ENCODE measurements around the gene NAA50. TPM values are rescaled to one million over a fixed set of nuclear protein-coding genes. Genes with fewer than 3 reads are reported as not detected.
A peak's percentile ranks its signal among the peaks of the same experiment; 100 is the strongest.

The NAA50 gene
- polyA plus RNA-seq, 4 donors, result 124 to 164 (median 143) TPM

GRCh38 chr3:113695431-113695785 lies 50.6 kb downstream of the NAA50 start:
- no peak for DNase-seq (ENCODE audit: low read depth in 4 of 4, low spot score in 3 of 4)

- DNase-seq (ENCODE audit: low read depth in 4 of 4, low spot score in 3 of 4), result no peak
Measured at GRCh38 chr3:113690482-113690881, 55.6 kb downstream of the NAA50 start.

DNA sequence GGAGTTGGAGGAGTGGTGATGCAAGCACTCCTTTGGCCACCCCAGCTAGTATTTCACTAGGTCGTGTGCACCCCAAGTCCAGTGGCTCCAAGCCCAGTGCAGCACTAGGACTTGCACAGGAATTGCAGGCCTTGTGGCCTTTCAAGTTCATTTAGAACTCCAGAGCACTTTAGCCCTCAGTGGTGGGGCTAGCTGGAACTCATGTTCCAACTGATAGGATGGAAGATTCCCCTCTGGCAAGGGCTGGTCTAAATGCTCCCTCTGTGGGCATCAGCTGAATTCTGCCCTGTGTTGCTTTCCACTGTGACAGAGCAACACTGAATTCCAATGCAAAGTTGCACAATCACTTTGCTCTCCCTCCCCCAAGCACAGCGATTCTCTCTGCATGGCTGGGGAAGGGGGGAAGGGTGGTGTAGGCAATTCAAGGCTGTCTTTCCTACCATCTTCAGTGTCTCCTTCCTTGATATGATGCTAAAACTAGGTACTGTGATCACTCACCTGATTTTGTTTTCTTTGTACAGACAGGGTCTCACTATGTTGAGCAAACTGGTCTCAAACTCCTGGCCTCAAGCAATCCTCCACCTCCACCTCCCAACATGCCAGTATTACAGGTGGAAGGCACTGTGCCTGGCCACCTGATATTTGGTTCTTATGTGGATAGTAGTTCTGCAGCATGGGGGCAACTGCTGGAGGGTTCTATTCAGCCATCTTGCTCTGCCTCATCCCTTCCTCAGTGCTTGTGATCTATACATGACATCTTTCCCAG lies 59.9 kb downstream of the NAA50 start:
- no peak for DNase-seq (ENCODE audit: low read depth in 4 of 4, low spot score in 3 of 4)

GRCh38 chr3:113685124-113685523 lies 60.9 kb downstream of the NAA50 start:
- DNase-seq (ENCODE audit: low read depth in 4 of 4, low spot score in 3 of 4), result no peak

- DNase-seq (ENCODE audit: low read depth in 4 of 4, low spot score in 3 of 4), result no peak
Measured at GRCh38 chr3:113684271-113684819, 61.7 kb downstream of the NAA50 start.

DNA sequence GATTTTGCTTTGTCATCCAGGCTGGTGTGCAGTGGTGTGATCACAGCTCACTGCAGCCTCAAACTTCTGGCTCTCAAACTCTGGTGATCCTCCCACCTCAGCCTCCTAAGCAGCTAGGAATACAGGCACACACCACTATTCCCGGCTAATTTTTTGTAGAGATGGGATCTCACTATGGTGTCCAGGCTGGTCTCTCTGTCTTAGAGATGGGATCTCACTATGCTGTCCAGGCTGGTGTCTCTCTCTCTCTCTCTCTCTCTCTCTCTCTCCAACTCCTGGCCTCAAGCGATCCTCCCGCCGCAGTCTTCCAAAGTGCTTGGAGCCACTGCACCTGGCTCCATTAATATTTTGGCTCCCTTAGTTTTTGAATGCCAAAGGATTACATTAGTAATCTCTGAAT lies 67.3 kb downstream of the NAA50 start:
- no peak for DNase-seq (ENCODE audit: low read depth in 4 of 4, low spot score in 3 of 4)

DNA sequence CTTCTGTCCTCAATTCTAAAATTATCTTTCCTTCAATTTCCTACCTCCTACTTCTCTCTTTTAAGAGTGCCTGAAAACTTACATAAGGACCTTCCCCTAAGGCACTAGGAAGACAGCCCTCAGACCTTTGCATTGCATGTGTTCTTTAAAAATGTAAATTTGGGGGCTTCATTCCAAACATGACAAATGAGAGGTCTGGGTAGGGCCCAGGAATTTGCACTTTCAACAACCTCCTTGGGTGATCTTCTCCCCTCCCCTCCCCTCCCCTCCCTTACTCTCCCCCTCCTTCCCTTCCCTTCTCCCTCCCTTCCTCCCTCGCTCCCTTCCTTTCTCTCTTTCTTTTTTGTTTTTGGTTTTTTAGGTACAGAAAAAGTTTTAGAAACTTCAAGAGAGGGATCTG lies 68.3 kb downstream of the NAA50 start:
- no peak for DNase-seq (ENCODE audit: low read depth in 4 of 4, low spot score in 3 of 4)

DNA sequence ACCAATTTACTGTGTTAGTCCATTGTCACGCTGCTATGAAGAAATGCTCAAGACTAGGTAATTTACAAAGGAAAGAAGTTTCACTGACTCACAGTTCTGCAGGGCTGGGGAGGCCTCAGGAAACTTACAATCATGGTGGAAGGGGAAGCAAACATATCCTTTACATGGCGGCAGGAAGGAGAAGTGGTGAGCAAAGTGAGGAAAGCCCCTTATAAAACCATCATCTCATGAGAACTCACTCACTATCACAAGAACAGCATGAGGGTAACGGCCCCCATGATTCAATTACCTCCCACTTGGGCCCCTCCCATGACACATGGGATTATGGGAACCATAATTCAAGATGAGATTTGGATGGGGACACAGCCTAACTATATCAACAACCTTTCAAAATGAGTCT lies 69.8 kb downstream of the NAA50 start:
- no peak for DNase-seq (ENCODE audit: low read depth in 4 of 4, low spot score in 3 of 4)

GRCh38 chr3:113673593-113673992 lies 72.5 kb downstream of the NAA50 start:
- DNase-seq (ENCODE audit: low read depth in 4 of 4, low spot score in 3 of 4), result no peak

DNA sequence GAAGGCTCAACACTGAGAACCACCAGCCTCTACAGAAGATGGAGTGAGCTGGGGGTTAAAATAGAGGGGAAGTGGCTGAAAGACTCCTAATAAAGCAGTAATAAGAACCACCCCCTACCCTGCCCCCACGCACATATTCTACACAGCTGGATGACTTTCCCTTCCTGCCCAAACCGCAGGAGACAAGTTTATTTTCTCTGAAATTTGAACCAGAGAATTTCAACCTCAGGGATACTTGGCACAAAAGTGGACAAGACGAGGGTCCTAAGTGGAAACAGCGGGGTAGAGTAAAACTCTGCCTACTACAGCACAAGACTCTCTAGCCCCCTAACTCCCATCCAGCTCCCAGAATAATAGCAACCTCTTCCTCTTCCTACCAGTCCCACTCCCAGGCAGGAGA lies 78.0 kb downstream of the NAA50 start:
- peak in 3 of 4 donors; percentile 29 to 53 (median 42) for DNase-seq (ENCODE audit: low read depth in 4 of 4, low spot score in 3 of 4)

Other genes starting within 250 kb of the NAA50 start
- gene SPICE1, start 231.1 kb downstream of the NAA50 start, polyA plus RNA-seq (ENCODE audit: insufficient read length in 4 of 4), result 10 to 100 TPM; 26.1 to 32.1 (median 30.1) TPM
- gene SIDT1, start 213.7 kb downstream of the NAA50 start, polyA plus RNA-seq (ENCODE audit: insufficient read length in 4 of 4), result 1 to 10 TPM; 2.4 to 3.7 (median 2.8) TPM
- gene USF3, start 49.6 kb downstream of the NAA50 start, polyA plus RNA-seq (ENCODE audit: insufficient read length in 4 of 4), result 10 to 100 TPM; 12.1 to 21.2 (median 20.4) TPM
- gene ATP6V1A, start 786 bp upstream of the NAA50 start, polyA plus RNA-seq (ENCODE audit: insufficient read length in 4 of 4), result 10 to 100 TPM; 36.2 to 99.8 (median 88.0) TPM
- gene GRAMD1C, start 92.5 kb upstream of the NAA50 start, polyA plus RNA-seq (ENCODE audit: insufficient read length in 4 of 4), result 10 to 100 TPM in 3 of 4 donors, 1 to 10 TPM in 1; 3.6 to 23.3 (median 18.2) TPM
- gene ZDHHC23, start 201.8 kb upstream of the NAA50 start, polyA plus RNA-seq (ENCODE audit: insufficient read length in 4 of 4), result 10 to 100 TPM in 3 of 4 donors, under 1 TPM in 1; 0.82 to 13.1 (median 11.5) TPM